WTC11 (cell line): Measurements from ENCODE around the gene NRG3.

ENCODE experiments used
- CREB1 ChIP-seq: sonication (generic); formaldehyde crosslinking; IDR thresholded peaks from 2 replicates; pipeline ENCODE4 v1.8.0; 2023; ENCODE audit warnings: mild to moderate bottlenecking, missing genetic modification reagents
- ESRRA ChIP-seq: sonication (generic); formaldehyde crosslinking; IDR thresholded peaks from 2 replicates; pipeline ENCODE4 v1.8.1; 2022; ENCODE audit warnings: mild to moderate bottlenecking, missing genetic modification reagents, borderline replicate concordance
- KAT7 ChIP-seq: sonication (generic); formaldehyde crosslinking; IDR thresholded peaks from 2 replicates; pipeline ENCODE4 v1.8.1; 2023; ENCODE audit warnings: missing genetic modification reagents, mild to moderate bottlenecking, borderline replicate concordance
- MXD4 ChIP-seq: fragments of 250-450 bp; sonication (Bioruptor Pico); IDR thresholded peaks from 2 replicates; pipeline ENCODE4 v1.8.0; 2021; ENCODE audit warnings: mild to moderate bottlenecking, moderate library complexity, borderline replicate concordance
- NR3C1 ChIP-seq: sonication (generic); formaldehyde crosslinking; conservative IDR thresholded peaks from 2 replicates; pipeline ENCODE4 v1.8.1; 2023; ENCODE audit warnings: low read depth, mild to moderate bottlenecking, missing genetic modification reagents
- PRRX2 ChIP-seq: fragments of 250-450 bp; sonication (Bioruptor Pico); IDR thresholded peaks from 2 replicates; pipeline ENCODE4 v1.8.0; 2021; ENCODE audit warnings: mild to moderate bottlenecking
- ZNF138 ChIP-seq: sonication (generic); formaldehyde crosslinking; conservative IDR thresholded peaks from 2 replicates; pipeline ENCODE4 v1.8.1; 2022; ENCODE audit warnings: mild to moderate bottlenecking, moderate library complexity, missing genetic modification reagents
- TF ChIP-seq, protein P1 (sequence below): sonication (generic); formaldehyde crosslinking; IDR thresholded peaks from 2 replicates; pipeline ENCODE4 v1.8.1; 2022; ENCODE audit warnings: mild to moderate bottlenecking, missing genetic modification reagents, moderate library complexity, borderline replicate concordance
- TF ChIP-seq, protein P2 (sequence below): sonication (generic); formaldehyde crosslinking; IDR thresholded peaks from 2 replicates; pipeline ENCODE4 v1.8.0; 2022; ENCODE audit warnings: mild to moderate bottlenecking, missing genetic modification reagents
- TF ChIP-seq, protein P3 (sequence below): fragments of 200-600 bp; IDR thresholded peaks from 2 replicates; pipeline ENCODE4 v1.8.0; 2022; ENCODE audit warnings: antibody characterized with exemption
- TF ChIP-seq, protein P4 (sequence below): fragments of 250-450 bp; sonication (Bioruptor Pico); IDR thresholded peaks from 2 replicates; pipeline ENCODE4 v1.9.0; 2021; ENCODE audit warnings: mild to moderate bottlenecking, borderline replicate concordance

DNA sequence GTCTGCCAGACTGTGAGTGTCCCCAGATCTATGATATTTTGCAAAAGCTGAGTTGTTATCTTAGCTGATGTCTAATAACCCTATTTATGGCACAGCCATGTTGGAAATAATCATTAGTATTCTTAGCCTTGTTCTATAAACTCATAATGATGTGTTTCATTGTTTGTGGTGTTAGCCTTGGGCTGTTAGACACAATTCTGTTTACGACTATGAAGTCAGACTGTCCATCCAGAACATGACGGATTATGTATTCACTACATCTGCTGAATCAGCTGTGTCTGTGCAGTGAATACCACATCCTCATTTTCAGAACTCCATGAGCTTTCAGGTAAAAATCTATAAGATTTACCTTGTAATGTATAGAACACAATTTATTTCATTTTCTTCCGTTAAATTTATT is 577.1 kb downstream of the NRG3 start:
- TF ChIP-seq KAT7 (CRISPR knock-in tag) (no peak), MXD4 (CRISPR knock-in tag) (no peak), CREB1 (no peak), ESRRA (no peak), ZNF138 (no peak), NR3C1 (CRISPR knock-in tag) (no peak), PRRX2 (no peak)
- TF ChIP-seq, protein P1, sequence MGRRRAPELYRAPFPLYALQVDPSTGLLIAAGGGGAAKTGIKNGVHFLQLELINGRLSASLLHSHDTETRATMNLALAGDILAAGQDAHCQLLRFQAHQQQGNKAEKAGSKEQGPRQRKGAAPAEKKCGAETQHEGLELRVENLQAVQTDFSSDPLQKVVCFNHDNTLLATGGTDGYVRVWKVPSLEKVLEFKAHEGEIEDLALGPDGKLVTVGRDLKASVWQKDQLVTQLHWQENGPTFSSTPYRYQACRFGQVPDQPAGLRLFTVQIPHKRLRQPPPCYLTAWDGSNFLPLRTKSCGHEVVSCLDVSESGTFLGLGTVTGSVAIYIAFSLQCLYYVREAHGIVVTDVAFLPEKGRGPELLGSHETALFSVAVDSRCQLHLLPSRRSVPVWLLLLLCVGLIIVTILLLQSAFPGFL (CRISPR knock-in tag): no peak
- TF ChIP-seq, protein P2, sequence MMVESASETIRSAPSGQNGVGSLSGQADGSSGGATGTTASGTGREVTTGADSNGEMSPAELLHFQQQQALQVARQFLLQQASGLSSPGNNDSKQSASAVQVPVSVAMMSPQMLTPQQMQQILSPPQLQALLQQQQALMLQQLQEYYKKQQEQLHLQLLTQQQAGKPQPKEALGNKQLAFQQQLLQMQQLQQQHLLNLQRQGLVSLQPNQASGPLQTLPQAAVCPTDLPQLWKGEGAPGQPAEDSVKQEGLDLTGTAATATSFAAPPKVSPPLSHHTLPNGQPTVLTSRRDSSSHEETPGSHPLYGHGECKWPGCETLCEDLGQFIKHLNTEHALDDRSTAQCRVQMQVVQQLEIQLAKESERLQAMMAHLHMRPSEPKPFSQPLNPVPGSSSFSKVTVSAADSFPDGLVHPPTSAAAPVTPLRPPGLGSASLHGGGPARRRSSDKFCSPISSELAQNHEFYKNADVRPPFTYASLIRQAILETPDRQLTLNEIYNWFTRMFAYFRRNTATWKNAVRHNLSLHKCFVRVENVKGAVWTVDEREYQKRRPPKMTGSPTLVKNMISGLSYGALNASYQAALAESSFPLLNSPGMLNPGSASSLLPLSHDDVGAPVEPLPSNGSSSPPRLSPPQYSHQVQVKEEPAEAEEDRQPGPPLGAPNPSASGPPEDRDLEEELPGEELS: no peak
- TF ChIP-seq, protein P3, sequence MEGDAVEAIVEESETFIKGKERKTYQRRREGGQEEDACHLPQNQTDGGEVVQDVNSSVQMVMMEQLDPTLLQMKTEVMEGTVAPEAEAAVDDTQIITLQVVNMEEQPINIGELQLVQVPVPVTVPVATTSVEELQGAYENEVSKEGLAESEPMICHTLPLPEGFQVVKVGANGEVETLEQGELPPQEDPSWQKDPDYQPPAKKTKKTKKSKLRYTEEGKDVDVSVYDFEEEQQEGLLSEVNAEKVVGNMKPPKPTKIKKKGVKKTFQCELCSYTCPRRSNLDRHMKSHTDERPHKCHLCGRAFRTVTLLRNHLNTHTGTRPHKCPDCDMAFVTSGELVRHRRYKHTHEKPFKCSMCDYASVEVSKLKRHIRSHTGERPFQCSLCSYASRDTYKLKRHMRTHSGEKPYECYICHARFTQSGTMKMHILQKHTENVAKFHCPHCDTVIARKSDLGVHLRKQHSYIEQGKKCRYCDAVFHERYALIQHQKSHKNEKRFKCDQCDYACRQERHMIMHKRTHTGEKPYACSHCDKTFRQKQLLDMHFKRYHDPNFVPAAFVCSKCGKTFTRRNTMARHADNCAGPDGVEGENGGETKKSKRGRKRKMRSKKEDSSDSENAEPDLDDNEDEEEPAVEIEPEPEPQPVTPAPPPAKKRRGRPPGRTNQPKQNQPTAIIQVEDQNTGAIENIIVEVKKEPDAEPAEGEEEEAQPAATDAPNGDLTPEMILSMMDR: no peak
- TF ChIP-seq, protein P4, sequence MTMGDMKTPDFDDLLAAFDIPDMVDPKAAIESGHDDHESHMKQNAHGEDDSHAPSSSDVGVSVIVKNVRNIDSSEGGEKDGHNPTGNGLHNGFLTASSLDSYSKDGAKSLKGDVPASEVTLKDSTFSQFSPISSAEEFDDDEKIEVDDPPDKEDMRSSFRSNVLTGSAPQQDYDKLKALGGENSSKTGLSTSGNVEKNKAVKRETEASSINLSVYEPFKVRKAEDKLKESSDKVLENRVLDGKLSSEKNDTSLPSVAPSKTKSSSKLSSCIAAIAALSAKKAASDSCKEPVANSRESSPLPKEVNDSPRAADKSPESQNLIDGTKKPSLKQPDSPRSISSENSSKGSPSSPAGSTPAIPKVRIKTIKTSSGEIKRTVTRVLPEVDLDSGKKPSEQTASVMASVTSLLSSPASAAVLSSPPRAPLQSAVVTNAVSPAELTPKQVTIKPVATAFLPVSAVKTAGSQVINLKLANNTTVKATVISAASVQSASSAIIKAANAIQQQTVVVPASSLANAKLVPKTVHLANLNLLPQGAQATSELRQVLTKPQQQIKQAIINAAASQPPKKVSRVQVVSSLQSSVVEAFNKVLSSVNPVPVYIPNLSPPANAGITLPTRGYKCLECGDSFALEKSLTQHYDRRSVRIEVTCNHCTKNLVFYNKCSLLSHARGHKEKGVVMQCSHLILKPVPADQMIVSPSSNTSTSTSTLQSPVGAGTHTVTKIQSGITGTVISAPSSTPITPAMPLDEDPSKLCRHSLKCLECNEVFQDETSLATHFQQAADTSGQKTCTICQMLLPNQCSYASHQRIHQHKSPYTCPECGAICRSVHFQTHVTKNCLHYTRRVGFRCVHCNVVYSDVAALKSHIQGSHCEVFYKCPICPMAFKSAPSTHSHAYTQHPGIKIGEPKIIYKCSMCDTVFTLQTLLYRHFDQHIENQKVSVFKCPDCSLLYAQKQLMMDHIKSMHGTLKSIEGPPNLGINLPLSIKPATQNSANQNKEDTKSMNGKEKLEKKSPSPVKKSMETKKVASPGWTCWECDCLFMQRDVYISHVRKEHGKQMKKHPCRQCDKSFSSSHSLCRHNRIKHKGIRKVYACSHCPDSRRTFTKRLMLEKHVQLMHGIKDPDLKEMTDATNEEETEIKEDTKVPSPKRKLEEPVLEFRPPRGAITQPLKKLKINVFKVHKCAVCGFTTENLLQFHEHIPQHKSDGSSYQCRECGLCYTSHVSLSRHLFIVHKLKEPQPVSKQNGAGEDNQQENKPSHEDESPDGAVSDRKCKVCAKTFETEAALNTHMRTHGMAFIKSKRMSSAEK (CRISPR knock-in tag): no peak
